H1 (cell line): Measurements from ENCODE around the gene FRMPD4. TPM values are rescaled to one million over a fixed set of nuclear protein-coding genes. Genes with fewer than 3 reads are reported as not detected.

Experiments used
- CTCF ChIA-PET: fragments of 300-600 bp; sonication (Branson Sonifier 250); formaldehyde crosslinking; loops from one replicate; lab custom pipeline; 2021; ENCODE audit not compliant: partially characterized antibody; lab: Charles Lee
- POLR2A ChIA-PET: fragments of 300-600 bp; sonication (Branson Sonifier 250); formaldehyde crosslinking; loops from one replicate; lab custom pipeline; 2021; ENCODE audit warnings: inconsistent platforms; ENCODE audit not compliant: partially characterized antibody; lab: Charles Lee
- DNase-seq, 2 experiments: peaks; one replicate each; pipeline versions ENCODE4 v3.0.0 to v3.0.0-alpha.2; 2010 to 2022; ENCODE audit warnings: low spot score in 2 of 2, low read depth in 1 of 2, mixed read lengths in 1 of 2
- FAIRE-seq: peaks from 2 replicates; lab custom pipeline; 2011; peaks lifted over from hg19 to GRCh38; lab: Jason Lieb, UNC
- H2AFZ ChIP-seq: 2 replicates; pipeline ENCODE4 v1.8.1; 2012; ENCODE audit warnings: low read length, inconsistent platforms
- H2AK5ac ChIP-seq: 2 replicates; pipeline ENCODE4 v1.6.1; 2013; ENCODE audit warnings: low read depth, low read length
- H2BK120ac ChIP-seq: replicated peaks from 2 replicates; pipeline ENCODE3; 2013; ENCODE audit warnings: low read depth, low read length, inconsistent platforms
- H2BK12ac ChIP-seq: 2 replicates; pipeline ENCODE4 v1.6.1; 2013; ENCODE audit warnings: low read depth, low read length
- H2BK15ac ChIP-seq: 2 replicates; pipeline ENCODE4 v1.6.1; 2013; ENCODE audit warnings: low read length
- H2BK20ac ChIP-seq: 2 replicates; pipeline ENCODE4 v1.6.1; 2013; ENCODE audit warnings: low read length
- H2BK5ac ChIP-seq: 2 replicates; pipeline ENCODE4 v1.6.1; 2013; ENCODE audit warnings: low read depth, low read length
- H3K14ac ChIP-seq: 2 replicates; pipeline ENCODE4 v1.6.1; 2013; ENCODE audit warnings: inconsistent platforms; ENCODE audit not compliant: insufficient read length
- H3K18ac ChIP-seq: 2 replicates; pipeline ENCODE4 v1.6.1; 2013; ENCODE audit warnings: low read length; ENCODE audit errors: extremely low read depth
- H3K23ac ChIP-seq: 2 replicates; pipeline ENCODE4 v1.6.1; 2013; ENCODE audit warnings: inconsistent platforms; ENCODE audit not compliant: insufficient read length
- H3K23me2 ChIP-seq: 2 replicates; pipeline ENCODE4 v1.6.1; 2013; ENCODE audit warnings: low read depth, low read length
- H3K27ac ChIP-seq: 2 replicates; pipeline ENCODE4 v1.6.1; 2011; ENCODE audit warnings: low read depth, low read length, inconsistent platforms
- H3K27me3 ChIP-seq, 4 experiments: replicated peaks in 1 of 4; 1 replicate in 1 of 4; 2 replicates in 3 of 4; pipeline versions ENCODE4 v1.6.1 to v1.8.1; 2011 to 2013; ENCODE audit warnings: low read length in 3 of 4, mild to moderate bottlenecking in 3 of 4, inconsistent platforms in 2 of 4, mixed read lengths in 2 of 4, moderate library complexity in 1 of 4; ENCODE audit not compliant: control insufficient read depth in 3 of 4, insufficient read depth in 3 of 4; ENCODE audit errors: extremely low read depth in 1 of 4
- H3K36me3 ChIP-seq, 4 experiments: 2 replicates each; pipeline versions ENCODE4 v1.6.1 to v1.8.1; 2011 to 2013; ENCODE audit warnings: mild to moderate bottlenecking in 4 of 4, low read length in 3 of 4, moderate library complexity in 2 of 4, control low read depth in 1 of 4, inconsistent platforms in 1 of 4; ENCODE audit not compliant: insufficient read depth in 4 of 4, control insufficient read depth in 2 of 4
- H3K4ac ChIP-seq: replicated peaks from 2 replicates; pipeline ENCODE3; 2013; ENCODE audit warnings: low read length, low read depth, mixed read lengths, inconsistent platforms; ENCODE audit not compliant: insufficient read length
- H3K4me1 ChIP-seq, 4 experiments: replicated peaks in 1 of 4; 1 replicate in 1 of 4; 2 replicates in 3 of 4; pipeline versions ENCODE4 v1.6.1 to v1.8.1; 2011 to 2013; ENCODE audit warnings: low read length in 3 of 4, inconsistent platforms in 2 of 4, mixed read lengths in 1 of 4; ENCODE audit not compliant: insufficient read depth in 4 of 4, control insufficient read depth in 3 of 4
- H3K4me2 ChIP-seq, 2 experiments: 2 replicates each; pipeline versions ENCODE4 v1.6.1 to v1.8.1; 2011 to 2013; ENCODE audit warnings: low read depth in 2 of 2, low read length in 2 of 2, control low read depth in 1 of 2, inconsistent platforms in 1 of 2, mild to moderate bottlenecking in 1 of 2; ENCODE audit not compliant: insufficient read depth in 1 of 2
- H3K4me3 ChIP-seq, 4 experiments: fragments of 200-600, 300-600 bp in 1 of 4; sonication (generic), shearing (Covaris generic), sonication (Bioruptor Twin) in 1 of 4; 2 replicates each; pipeline versions ENCODE4 v1.5.1 to v1.8.1; 2011 to 2016; ENCODE audit warnings: low read length in 4 of 4, low read depth in 3 of 4, control low read depth in 2 of 4, inconsistent platforms in 2 of 4, mild to moderate bottlenecking in 2 of 4, mixed read lengths in 1 of 4, moderate library complexity in 1 of 4; ENCODE audit not compliant: insufficient read depth in 2 of 4; ENCODE audit errors: extremely low read depth in 1 of 4
- H3K56ac ChIP-seq: replicated peaks from 2 replicates; pipeline ENCODE3; 2013; ENCODE audit warnings: low read depth, mild to moderate bottlenecking, mixed read lengths, low read length, inconsistent platforms; ENCODE audit not compliant: insufficient read length
- H3K79me1 ChIP-seq: 2 replicates; pipeline ENCODE4 v1.6.1; 2013; ENCODE audit warnings: low read depth, low read length, control low read depth
- H3K79me2 ChIP-seq, 2 experiments: 2 replicates each; pipeline versions ENCODE4 v1.6.1 to v1.8.1; 2012 to 2013; ENCODE audit warnings: low read length in 2 of 2, mild to moderate bottlenecking in 2 of 2, inconsistent platforms in 1 of 2; ENCODE audit not compliant: insufficient read depth in 2 of 2, control insufficient read depth in 1 of 2
- H3K9ac ChIP-seq, 4 experiments: replicated peaks in 1 of 4; 1 replicate in 1 of 4; 2 replicates in 3 of 4; pipeline versions ENCODE4 v1.6.1 to v1.8.1; 2011 to 2013; ENCODE audit warnings: low read depth in 3 of 4, low read length in 3 of 4, control low read depth in 2 of 4, mild to moderate bottlenecking in 2 of 4, moderate library complexity in 2 of 4, inconsistent platforms in 1 of 4; ENCODE audit errors: extremely low read depth in 1 of 4
- H3K9me3 ChIP-seq, 2 experiments: 2 replicates each; pipeline versions ENCODE4 v1.6.1 to v1.8.1; 2012 to 2013; ENCODE audit warnings: mild to moderate bottlenecking in 2 of 2, moderate library complexity in 2 of 2, control low read depth in 1 of 2, inconsistent platforms in 1 of 2, low read depth in 1 of 2, low read length in 1 of 2, mixed read lengths in 1 of 2; ENCODE audit not compliant: insufficient read depth in 2 of 2
- H4K20me1 ChIP-seq, 2 experiments: replicated peaks in 1 of 2; 2 replicates each; pipeline versions ENCODE3 to v1.8.1; 2011 to 2013; ENCODE audit warnings: inconsistent platforms in 2 of 2, low read length in 2 of 2, mild to moderate bottlenecking in 1 of 2; ENCODE audit not compliant: insufficient read depth in 2 of 2, control insufficient read depth in 1 of 2
- H4K5ac ChIP-seq: 2 replicates; pipeline ENCODE4 v1.6.1; 2013; ENCODE audit warnings: low read length, low read depth, mixed read lengths, inconsistent platforms; ENCODE audit not compliant: insufficient read length
- H4K8ac ChIP-seq: 2 replicates; pipeline ENCODE4 v1.8.0; 2013; ENCODE audit warnings: mild to moderate bottlenecking, moderate library complexity, low read length, inconsistent platforms; ENCODE audit not compliant: insufficient read depth; ENCODE audit errors: extremely low read depth
- H4K91ac ChIP-seq: replicated peaks from 2 replicates; pipeline ENCODE3; 2013; ENCODE audit warnings: low read length, mixed read lengths, inconsistent platforms; ENCODE audit not compliant: insufficient read length
- ASH2L ChIP-seq: fragments of 200-600, 300-600 bp; sonication (generic); IDR thresholded peaks from one replicate; pipeline ENCODE4 v1.7.1; 2017; ENCODE audit warnings: low read length
- KDM1A ChIP-seq: fragments of 200-600, 300-600 bp; sonication (generic); IDR thresholded peaks from 2 replicates; pipeline ENCODE4 v1.7.1; 2016; ENCODE audit warnings: mild to moderate bottlenecking, low read length, borderline replicate concordance
- KDM4A ChIP-seq: IDR thresholded peaks from one replicate; pipeline ENCODE4 v1.7.1; 2012; ENCODE audit warnings: low read depth, mild to moderate bottlenecking, moderate library complexity, low read length, inconsistent platforms; ENCODE audit not compliant: severe bottlenecking
- WGBS, 2 experiments: shearing (Covaris generic) in 1 of 2; methylation state at CpG; one replicate each; pipeline versions ENCODE4 v1.1.6 to v1.1.7; 2013 to 2015; ENCODE audit warnings: low lambda C conversion rate in 2 of 2, mixed read lengths in 2 of 2, inconsistent platforms in 1 of 2, low coverage in 1 of 2, missing lambda C conversion rate in 1 of 2; ENCODE audit not compliant: insufficient replicate concordance in 2 of 2, insufficient coverage in 1 of 2, insufficient read length in 1 of 2; ENCODE audit errors: extremely low coverage in 1 of 2, missing lambda C conversion rate in 1 of 2; 5-methylcytosine and 5-hydroxymethylcytosine counted together
- polyA plus RNA-seq, 7 experiments: library from polyadenylated mRNA; depleted of rRNA in 3 of 7; stranded (reverse) in 5 of 7; unstranded in 2 of 7; fragments of >200 nt in 5 of 7; fragments of 200-250 nt in 2 of 7; gene quantifications; 1 replicate in 5 of 7; 2 replicates in 1 of 7; 4 replicates in 1 of 7; pipeline versions ENCODE4 v1.2.1 to v1.2.3, GENCODE V29; 2011 to 2013; ENCODE audit warnings: missing spikeins in 2 of 7, mixed read lengths in 2 of 7
- total RNA-seq: library from RNA; stranded (reverse); fragmentation: NEBNext Ultra II Directional; extraction: Animal tissue kit (Norgen Biotek cat#: 25700); gene quantifications from 2 replicates; pipeline ENCODE4 v1.2.1, GENCODE V29; 2021

Gene FRMPD4
- total and polyA plus RNA-seq, 2 of the 8 experiments (the other 6 are each of a cell fraction or from before 2014, with no cell fraction given): 0.02 to 0.37 TPM

GRCh38 chrX:12434493-12434892 is 296.2 kb downstream of the FRMPD4 start:
- Histone ChIP-seq H2AFZ (no peak overlapping the region), H4K5ac (no peak overlapping the region), H2AK5ac (no peak overlapping the region), H3K14ac (no peak overlapping the region), H3K23ac (no peak overlapping the region), H3K23me2 (no peaks in the 10 kb centered on the region), H2BK15ac (no peak overlapping the region), H4K20me1 (no peaks in the 10 kb centered on the region), H3K9ac (no peak overlapping the region), H3K4me3 (no peak overlapping the region), H3K79me2 (no peaks in the 10 kb centered on the region), H3K4me2 (no peak overlapping the region), H2BK5ac (no peak overlapping the region), H3K56ac (no peak overlapping the region), H2BK120ac (no peak overlapping the region), H3K79me1 (no peaks in the 10 kb centered on the region), H4K8ac (no peak overlapping the region), H2BK12ac (no peak overlapping the region), H3K9me3 (no peaks in the 10 kb centered on the region), H3K27me3 (no peaks in the 10 kb centered on the region), H3K27ac (no peak overlapping the region), H3K4me1 (no peaks in the 10 kb centered on the region), H3K4ac (no peak overlapping the region), H4K91ac (no peak overlapping the region), H3K36me3 (no peaks in the 10 kb centered on the region), H2BK20ac (no peak overlapping the region), H3K18ac (no peak overlapping the region)
- CTCF ChIA-PET: no interaction called here
- WGBS, 2 experiments: no CpG with 5 or more reads among the region's 1 CpG
- DNase-seq (no peak), FAIRE-seq (no peak)
- POLR2A ChIA-PET: no interaction called here
- TF ChIP-seq ASH2L (no peak), KDM1A (no peak), KDM4A (no peak)
